Keratinocyte (primary cell): ENCODE measurements around the gene MED25. TPM values are rescaled to one million over a fixed set of nuclear protein-coding genes. Genes with fewer than 3 reads are reported as not detected.

Experiments used
- DNase-seq: peaks from one replicate; pipeline ENCODE4 v3.0.0-alpha.2; 2011; ENCODE audit warnings: low read depth, missing footprints, low spot score
- FAIRE-seq: peaks from 2 replicates; lab custom pipeline; 2011; peaks lifted over from hg19 to GRCh38; lab: Jason Lieb, UNC
- H2AFZ ChIP-seq: 2 replicates; pipeline ENCODE4 v1.6.0; 2012; ENCODE audit warnings: low read length, control low read depth, inconsistent platforms; ENCODE audit not compliant: control insufficient read depth
- H3K27ac ChIP-seq: 2 replicates; pipeline ENCODE4 v1.5.1; 2011; ENCODE audit warnings: low read length; ENCODE audit not compliant: control insufficient read depth, insufficient read depth
- H3K27me3 ChIP-seq: 3 replicates; pipeline ENCODE4 v1.6.0; 2011; ENCODE audit warnings: low read length; ENCODE audit not compliant: control insufficient read depth, insufficient read depth; ENCODE audit errors: extremely low read depth
- H3K36me3 ChIP-seq, 2 experiments: 2 replicates in 1 of 2; 3 replicates in 1 of 2; pipeline ENCODE4 v1.5.1; 2011; ENCODE audit warnings: low read length in 2 of 2, mild to moderate bottlenecking in 1 of 2; ENCODE audit not compliant: control insufficient read depth in 2 of 2, insufficient read depth in 2 of 2; ENCODE audit errors: extremely low read depth in 1 of 2
- H3K4me1 ChIP-seq: 3 replicates; pipeline ENCODE4 v1.5.1; 2011; ENCODE audit warnings: low read length; ENCODE audit not compliant: control insufficient read depth, insufficient read depth; ENCODE audit errors: extremely low read depth
- H3K4me2 ChIP-seq: 3 replicates; pipeline ENCODE4 v1.6.0; 2011; ENCODE audit warnings: low read depth, low read length; ENCODE audit not compliant: control insufficient read depth, insufficient read depth; ENCODE audit errors: extremely low read depth
- H3K4me3 ChIP-seq, 3 experiments: fragments of 200-600 bp in 1 of 3; sonication (generic) in 1 of 3; 2 replicates in 2 of 3; 3 replicates in 1 of 3; pipeline ENCODE4 v1.5.1; 2011 to 2016; ENCODE audit warnings: low read length in 3 of 3, mild to moderate bottlenecking in 3 of 3, control low read depth in 2 of 3, inconsistent platforms in 1 of 3, low read depth in 1 of 3, mixed read lengths in 1 of 3, mixed run types in 1 of 3, moderate library complexity in 1 of 3; ENCODE audit not compliant: control insufficient read depth in 2 of 3, insufficient read depth in 2 of 3; ENCODE audit errors: extremely low read depth in 1 of 3
- H3K79me2 ChIP-seq: 2 replicates; pipeline ENCODE4 v1.6.0; 2012; ENCODE audit warnings: low read length; ENCODE audit not compliant: control insufficient read depth, insufficient read depth
- H3K9ac ChIP-seq: 3 replicates; pipeline ENCODE4 v1.6.0; 2011; ENCODE audit warnings: low read length; ENCODE audit not compliant: control insufficient read depth, insufficient read depth; ENCODE audit errors: extremely low read depth
- H3K9me1 ChIP-seq: 3 replicates; pipeline ENCODE4 v1.6.0; 2011; ENCODE audit warnings: low read length; ENCODE audit not compliant: control insufficient read depth, insufficient read depth; ENCODE audit errors: extremely low read depth
- H3K9me3 ChIP-seq: 2 replicates; pipeline ENCODE4 v1.5.1; 2012; ENCODE audit warnings: low read depth, low read length; ENCODE audit not compliant: control insufficient read depth
- H4K20me1 ChIP-seq: 3 replicates; pipeline ENCODE4 v1.6.0; 2011; ENCODE audit warnings: low read length; ENCODE audit not compliant: control insufficient read depth, insufficient read depth; ENCODE audit errors: extremely low read depth
- EZH2 ChIP-seq: IDR thresholded peaks from one replicate; pipeline ENCODE4 v1.6.1; 2012; ENCODE audit warnings: inconsistent platforms, mild to moderate bottlenecking, low read length, moderate library complexity
- dilution Hi-C: fragments of 300-500 bp; cut with MboI; formaldehyde crosslinking; loops from one replicate; pipeline ENCODE4 v1.7.0; 2020; ENCODE audit warnings: low sequenced_read_pairs; ENCODE audit not compliant: extremely low pct_ligation_motif_present
- polyA plus RNA-seq, 5 experiments: library from polyadenylated mRNA; depleted of rRNA in 3 of 5; stranded (reverse) in 3 of 5; stranded (forward) in 1 of 5; unstranded in 1 of 5; fragments of >200 nt; gene quantifications; 1 replicate in 1 of 5; 2 replicates in 3 of 5; 3 replicates in 1 of 5; pipeline versions ENCODE4 v1.2.1 to v1.2.3, GENCODE V29; 2011 to 2012; ENCODE audit warnings: missing spikeins in 2 of 5, low read depth in 1 of 5, low replicate concordance in 1 of 5
- TF ChIP-seq, protein P1 (sequence below), 3 experiments: IDR thresholded peaks in 1 of 3; conservative IDR thresholded peaks in 1 of 3; optimal IDR thresholded peaks in 1 of 3; 2 replicates in 2 of 3; 3 replicates in 1 of 3; pipeline versions ENCODE3 to v1.5.1; 2011; ENCODE audit warnings: low read length in 3 of 3, mild to moderate bottlenecking in 3 of 3, moderate library complexity in 2 of 3, control low read depth in 1 of 3, inconsistent platforms in 1 of 3; ENCODE audit not compliant: insufficient read depth in 2 of 3; ENCODE audit errors: extremely low read depth in 1 of 3

The MED25 gene
- polyA plus RNA-seq, 1 donor (not counting 4 experiments of a cell fraction or from before 2014, with no cell fraction given): 12.5 TPM

DNA sequence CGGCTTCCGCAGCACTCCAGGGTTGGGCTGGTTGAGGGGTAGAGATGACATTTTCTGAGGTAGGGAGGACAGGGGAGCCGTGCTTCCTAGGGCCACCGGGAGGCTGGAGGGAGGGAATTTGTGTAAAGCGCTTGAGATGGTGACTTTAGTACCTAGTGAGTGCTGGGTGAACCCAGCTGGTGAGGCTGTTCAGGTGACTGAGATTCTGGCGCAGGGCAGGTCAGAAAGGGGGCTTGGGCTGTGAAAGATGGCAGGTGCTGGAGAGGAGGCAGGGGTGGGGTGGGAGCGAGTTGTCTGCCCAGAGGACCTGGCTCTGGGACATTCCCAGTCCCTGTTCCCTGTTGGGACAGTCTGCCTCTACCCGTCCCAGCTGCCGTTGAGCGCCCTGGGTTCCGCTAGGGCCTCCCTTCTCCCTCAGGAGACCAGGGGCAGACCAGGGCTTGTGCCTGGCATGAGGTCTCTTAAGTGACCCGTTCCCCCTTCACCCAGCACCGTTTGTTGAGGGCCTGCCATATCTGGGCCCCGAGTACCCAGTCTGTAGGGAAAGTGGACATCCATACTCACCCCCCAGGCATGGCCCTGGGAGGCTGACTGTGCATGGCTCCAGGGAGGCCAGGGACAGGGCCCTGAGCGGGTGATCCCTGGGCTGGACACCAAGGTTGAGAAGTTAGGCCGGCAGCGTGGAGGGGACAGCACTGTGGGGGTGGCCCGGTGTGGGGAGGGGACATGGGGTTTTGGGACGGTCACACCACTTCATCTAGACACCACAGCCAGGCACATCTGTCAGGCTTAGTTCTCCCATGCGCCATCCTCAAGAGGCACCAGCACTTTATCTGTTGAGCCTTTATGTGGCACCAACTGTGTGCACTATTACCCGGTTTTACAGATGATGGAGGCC is 37.8 kb downstream of the MED25 start:
- no peaks in the 10 kb centered on the region for H3K9me3 ChIP-seq
- dilution Hi-C loops: no loop called here
- H3K27me3 ChIP-seq: no peaks in the 10 kb centered on the region
- H3K27ac ChIP-seq: no peak overlapping the region
- no peak overlapping the region for H2AFZ ChIP-seq
- no peak overlapping the region for H3K4me2 ChIP-seq
- TF ChIP-seq, protein P1, sequence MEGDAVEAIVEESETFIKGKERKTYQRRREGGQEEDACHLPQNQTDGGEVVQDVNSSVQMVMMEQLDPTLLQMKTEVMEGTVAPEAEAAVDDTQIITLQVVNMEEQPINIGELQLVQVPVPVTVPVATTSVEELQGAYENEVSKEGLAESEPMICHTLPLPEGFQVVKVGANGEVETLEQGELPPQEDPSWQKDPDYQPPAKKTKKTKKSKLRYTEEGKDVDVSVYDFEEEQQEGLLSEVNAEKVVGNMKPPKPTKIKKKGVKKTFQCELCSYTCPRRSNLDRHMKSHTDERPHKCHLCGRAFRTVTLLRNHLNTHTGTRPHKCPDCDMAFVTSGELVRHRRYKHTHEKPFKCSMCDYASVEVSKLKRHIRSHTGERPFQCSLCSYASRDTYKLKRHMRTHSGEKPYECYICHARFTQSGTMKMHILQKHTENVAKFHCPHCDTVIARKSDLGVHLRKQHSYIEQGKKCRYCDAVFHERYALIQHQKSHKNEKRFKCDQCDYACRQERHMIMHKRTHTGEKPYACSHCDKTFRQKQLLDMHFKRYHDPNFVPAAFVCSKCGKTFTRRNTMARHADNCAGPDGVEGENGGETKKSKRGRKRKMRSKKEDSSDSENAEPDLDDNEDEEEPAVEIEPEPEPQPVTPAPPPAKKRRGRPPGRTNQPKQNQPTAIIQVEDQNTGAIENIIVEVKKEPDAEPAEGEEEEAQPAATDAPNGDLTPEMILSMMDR (optimal IDR thresholded peaks at IDR 0.05 in 1 of 3, IDR thresholded peaks at IDR 0.05 in 1 of 3, conservative IDR thresholded peaks at IDR 0.05 in 1 of 3; ENCODE audit: extremely low read depth in 1 of 3, insufficient read depth in 2 of 3, low read length in 3 of 3): no peak
- TF ChIP-seq EZH2: no peak
- FAIRE-seq: no peak
- peaks cover 13% of the 10 kb centered on the region for H3K4me1 ChIP-seq
- no peak overlapping the region for H3K4me3 ChIP-seq
- H3K79me2 ChIP-seq: peaks cover 22% of the 10 kb centered on the region
- no peaks in the 10 kb centered on the region for H3K9me1 ChIP-seq
- DNase-seq: no peak
- peaks cover 7% of the 10 kb centered on the region for H4K20me1 ChIP-seq
- no peak overlapping the region for H3K9ac ChIP-seq
- H3K36me3 ChIP-seq: peaks cover 20 to 28% of the 10 kb centered on the region in 2 experiments

DNA sequence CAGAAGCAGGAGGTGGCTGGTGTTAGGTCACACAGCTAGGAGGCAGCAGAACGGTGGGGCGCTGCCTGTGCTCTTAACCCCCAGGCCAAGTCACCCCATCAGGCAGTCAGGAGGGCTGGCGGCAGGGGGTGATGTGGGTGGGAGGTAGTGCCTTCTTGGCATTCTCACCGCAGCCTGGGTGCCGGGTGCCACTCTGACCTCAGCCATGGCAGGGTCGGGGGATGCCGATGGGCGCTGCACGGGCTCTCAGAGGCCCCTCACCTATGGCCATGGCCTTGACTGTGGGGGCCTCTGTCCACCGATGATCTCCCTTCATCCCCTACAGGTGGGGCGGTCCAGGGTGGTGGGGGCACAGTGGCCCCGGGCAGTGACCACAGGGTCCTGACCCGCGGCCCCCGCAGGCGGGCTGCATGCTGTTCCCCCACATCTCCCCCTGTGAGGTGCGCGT is 38.5 kb downstream of the MED25 start:
- H4K20me1 ChIP-seq: peaks cover 7% of the 10 kb centered on the region
- H3K9ac ChIP-seq: no peak overlapping the region
- no peak overlapping the region for H3K4me3 ChIP-seq
- H3K4me2 ChIP-seq: no peak overlapping the region
- no peak overlapping the region for H2AFZ ChIP-seq
- H3K9me3 ChIP-seq: no peaks in the 10 kb centered on the region
- H3K4me1 ChIP-seq: peaks cover 16% of the 10 kb centered on the region
- peaks cover 22% of the 10 kb centered on the region for H3K79me2 ChIP-seq
- no peaks in the 10 kb centered on the region for H3K27me3 ChIP-seq
- DNase-seq (no peak), FAIRE-seq (no peak)
- H3K36me3 ChIP-seq: peaks cover 22 to 33% of the 10 kb centered on the region in 2 experiments
- H3K9me1 ChIP-seq: no peaks in the 10 kb centered on the region
- dilution Hi-C loops: no loop called here
- TF ChIP-seq, protein P1 (optimal IDR thresholded peaks at IDR 0.05 in 1 of 3, IDR thresholded peaks at IDR 0.05 in 1 of 3, conservative IDR thresholded peaks at IDR 0.05 in 1 of 3; ENCODE audit: extremely low read depth in 1 of 3, insufficient read depth in 2 of 3, low read length in 3 of 3): peak in 1 of 3 experiments; percentile 2
- TF ChIP-seq EZH2: no peak
- H3K27ac ChIP-seq: no peak overlapping the region
